ENCODE data around the gene LAMTOR4.

- TF ChIP-seq CTCF (IDR thresholded peaks at IDR 0.05; ENCODE audit: insufficient read depth, low read depth, low read length), result peak; percentile 38
- TF ChIP-seq EZH2 (IDR thresholded peaks at IDR 0.05; ENCODE audit: insufficient read depth, low read length), result no peak
Measured at GRCh38 chr7:100190048-100190711, 41.5 kb downstream of the LAMTOR4 start.
